OCI-M1 (cell line): ENCODE results near the gene C22orf23.

Source experiments
- DNase-seq: peaks from one replicate; lab custom pipeline; 2025; lab: John Stamatoyannopoulos, UW

C22orf23 gene

GRCh38 chr22:37953437-37954179 is at the start of gene C22orf23, which contains the start of gene POLR2F:
C22orf23 (minus strand) TSS chr22:37953601; CDS start chr22:37953149, 452 bp downstream.
POLR2F (plus strand) TSS chr22:37953699; CDS start chr22:37953788, 89 bp downstream.
- peak; percentile 97 for DNase-seq

GRCh38 chr22:37999640-38000272 is 46.4 kb upstream of the C22orf23 start:
- no peak for DNase-seq

- DNase-seq = no peak
Observed at GRCh38 chr22:37999236-37999635, 45.8 kb upstream of the C22orf23 start.

- DNase-seq = no peak
Observed at GRCh38 chr22:37998543-37998942, 45.1 kb upstream of the C22orf23 start.

DNA sequence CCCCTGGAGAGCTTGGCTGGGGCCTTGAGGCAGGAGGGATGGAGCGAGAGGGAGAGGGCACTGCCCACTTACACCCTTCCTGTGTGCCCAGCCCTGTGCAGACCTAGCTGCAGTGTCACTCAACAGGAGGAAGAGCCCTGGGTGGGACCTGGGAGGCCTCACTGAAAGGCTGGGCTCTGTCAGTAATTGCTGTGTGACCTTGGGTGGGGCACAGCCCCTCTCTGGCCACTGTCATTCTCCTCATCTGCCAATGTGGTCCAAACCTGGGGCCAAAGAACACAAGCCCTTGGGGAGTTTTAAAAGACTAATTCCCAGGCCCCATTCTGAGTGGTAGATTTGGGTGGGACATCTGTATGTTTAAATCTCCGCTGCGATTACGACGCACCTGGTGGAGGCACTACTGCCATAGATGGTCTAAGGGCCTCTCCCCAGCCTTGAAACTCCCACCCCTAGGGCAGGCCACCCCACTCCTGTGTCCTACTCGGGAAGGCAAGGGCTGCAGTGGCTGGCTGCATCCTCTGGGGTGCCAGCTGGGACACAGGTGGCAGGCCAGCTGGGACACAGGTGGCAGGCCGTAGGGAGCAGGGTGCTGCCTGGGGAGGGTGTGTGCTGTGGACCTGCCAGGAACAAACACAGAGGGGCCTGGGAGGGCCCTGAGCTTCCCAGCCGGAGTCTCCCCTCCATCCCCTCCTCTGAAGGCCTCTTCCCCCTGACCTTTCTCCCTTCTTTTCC is 43.3 kb upstream of the C22orf23 start:
- DNase-seq = no peak

DNA sequence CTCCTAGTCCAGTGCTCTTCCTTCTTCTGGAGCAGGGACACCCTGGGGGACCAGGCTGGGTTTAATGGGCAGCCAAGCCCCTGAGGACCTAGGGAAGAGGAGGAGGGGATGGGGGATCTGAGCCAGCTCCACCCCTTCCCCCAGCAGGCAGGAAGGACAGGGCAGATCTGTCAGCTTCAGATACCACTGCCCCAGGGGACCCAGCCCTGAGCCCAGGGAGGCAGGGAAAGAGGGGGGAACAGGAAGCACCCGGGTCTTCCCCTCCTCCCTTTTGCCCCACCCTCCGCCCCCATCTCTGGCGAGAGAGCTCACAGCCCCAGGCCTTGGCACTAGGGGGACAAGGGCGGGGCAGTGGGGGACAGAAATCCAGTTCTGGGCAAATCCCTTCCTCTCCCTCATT is 42.7 kb upstream of the C22orf23 start:
- DNase-seq = no peak

- no peak for DNase-seq
Observed at GRCh38 chr22:37995460-37995859, 42.1 kb upstream of the C22orf23 start.

- no peak for DNase-seq
Observed at GRCh38 chr22:37994982-37995381, 41.6 kb upstream of the C22orf23 start.

GRCh38 chr22:37994049-37994448 is 40.6 kb upstream of the C22orf23 start:
- no peak for DNase-seq

DNA sequence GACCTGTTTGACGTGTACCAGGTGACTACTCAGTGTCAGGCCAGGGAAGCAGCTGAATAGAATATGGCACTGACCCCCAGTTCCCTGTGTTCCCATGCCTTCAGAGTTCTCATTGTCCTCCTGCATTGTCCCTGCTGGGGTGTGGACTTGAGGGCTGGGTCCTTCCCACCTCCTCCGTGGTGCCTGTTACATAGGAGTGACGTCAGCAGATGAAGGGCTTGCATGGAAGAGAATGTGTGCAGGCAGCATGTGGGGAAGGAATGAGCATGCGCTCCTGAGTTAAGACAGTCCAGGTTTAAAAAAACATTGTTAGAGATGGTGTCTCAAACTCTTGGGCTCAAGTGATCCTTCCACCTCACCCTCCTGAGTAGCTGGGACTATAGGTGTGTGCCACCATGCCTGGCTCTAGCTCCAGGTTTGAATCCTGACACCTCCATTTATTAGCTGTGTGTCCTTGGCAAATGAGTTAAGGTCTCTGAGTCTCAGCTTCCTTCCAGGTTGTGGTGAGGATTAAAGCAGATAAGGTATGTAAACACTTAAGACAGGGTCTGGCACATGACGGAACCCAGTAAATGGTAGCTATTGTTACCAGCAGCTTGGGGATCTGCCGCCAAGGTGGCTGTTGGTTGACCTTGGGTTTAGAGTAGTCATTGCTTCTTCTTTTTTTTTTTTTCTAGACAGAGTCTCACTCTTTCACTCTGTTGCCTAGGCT is 38.5 kb upstream of the C22orf23 start:
- no peak for DNase-seq

DNA sequence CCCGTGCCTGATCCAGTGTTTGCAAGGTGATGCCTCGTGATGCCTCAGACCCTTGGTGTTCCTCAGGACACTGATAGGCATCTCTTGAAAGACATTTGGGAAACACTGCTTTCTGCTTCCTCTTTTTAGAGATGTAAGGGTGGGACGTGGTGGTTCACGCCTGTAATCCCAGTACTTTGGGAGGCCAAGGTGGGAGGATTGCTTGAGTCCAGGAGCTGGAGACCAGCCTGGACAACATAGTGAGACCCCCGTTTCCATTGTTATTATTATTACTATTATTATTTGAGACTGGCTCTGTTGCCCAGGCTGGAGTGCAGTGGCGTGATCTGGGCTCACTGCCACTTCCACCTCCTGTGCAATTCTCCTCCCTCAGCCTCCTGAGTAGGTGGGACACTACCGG is 37.5 kb upstream of the C22orf23 start:
- no peak for DNase-seq

GRCh38 chr22:37990301-37990700 is 36.9 kb upstream of the C22orf23 start:
- no peak for DNase-seq

GRCh38 chr22:37989146-37990045 is 36.0 kb upstream of the C22orf23 start:
- no peak for DNase-seq

GRCh38 chr22:37986371-37986770 is 33.0 kb upstream of the C22orf23 start:
- no peak for DNase-seq

GRCh38 chr22:37985751-37986281 is 32.4 kb upstream of the C22orf23 start:
- DNase-seq = no peak

- DNase-seq = no peak
Observed at GRCh38 chr22:37985050-37985585, 31.7 kb upstream of the C22orf23 start.

DNA sequence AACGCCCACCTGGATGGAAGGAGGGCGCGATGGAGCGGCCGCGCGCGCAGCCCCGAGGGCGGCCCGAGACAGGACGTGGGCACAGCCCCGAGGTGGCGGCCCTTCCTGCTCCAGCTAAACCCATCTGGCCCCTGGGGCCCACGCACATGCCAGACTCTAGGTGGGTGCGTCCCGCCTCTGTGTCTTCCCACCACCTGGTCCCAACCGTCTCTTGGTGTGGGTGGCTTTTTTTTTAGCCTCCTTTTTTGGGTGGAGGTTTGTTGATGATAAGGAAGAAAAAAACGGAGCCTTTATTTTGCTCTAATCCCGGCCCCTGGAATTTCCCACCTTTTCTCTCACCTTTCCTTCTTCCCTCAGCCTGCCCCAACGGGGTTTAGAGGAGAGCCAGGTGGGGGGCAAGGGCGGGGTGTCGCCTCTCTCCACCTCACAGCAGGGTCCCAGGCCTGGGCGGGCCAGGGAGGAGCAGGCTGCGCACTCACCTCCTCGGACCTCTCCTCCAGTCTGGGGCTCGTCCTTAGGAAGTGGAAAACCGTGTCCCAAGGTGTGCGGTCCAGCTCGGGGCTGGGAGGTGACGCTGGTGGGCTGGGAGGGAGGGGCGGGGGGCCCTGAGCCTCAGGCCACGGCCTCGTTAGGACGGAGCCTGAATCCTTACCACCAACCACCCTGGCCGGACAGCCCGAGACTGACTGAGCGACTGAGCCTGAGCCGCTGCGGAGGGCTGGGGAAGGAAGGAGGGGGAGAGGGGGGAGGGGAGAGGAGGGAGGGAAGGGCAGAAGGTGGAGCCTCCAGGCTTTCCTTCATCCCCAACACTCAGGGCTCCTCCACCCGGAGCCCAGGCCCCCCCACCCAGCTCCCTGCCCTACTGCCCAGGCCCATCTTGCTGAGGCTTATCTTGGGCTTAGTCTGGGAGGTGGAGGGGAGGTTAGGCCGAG is 30.7 kb upstream of the C22orf23 start, which contains the start of gene SOX10:
Gene SOX10 (minus strand): TSS at position 696 of the 932 bp plus-strand sequence. CDS start 771 bp downstream, outside the sequence.
- no peak for DNase-seq

GRCh38 chr22:37982938-37983859 is 29.8 kb upstream of the C22orf23 start:
- DNase-seq = no peak
